Breast epithelium (tissue), 4 donors: Measurements from ENCODE around the gene CTDSPL. TPM values are rescaled to one million over a fixed set of nuclear protein-coding genes. Genes with fewer than 3 reads are reported as not detected.

ENCODE experiments used
- DNase-seq, 2 donors: peaks; one replicate each; pipeline ENCODE4 v3.0.0-alpha.2; 2019; ENCODE audit warnings: low spot score in 2 of 2
- H3K27ac ChIP-seq, 2 donors: fragments of 200-600 bp; sonication (generic) in 1 of 2; one replicate each; pipeline ENCODE4 v1.5.1; 2016 to 2019; ENCODE audit warnings: mild to moderate bottlenecking in 1 of 2
- H3K27me3 ChIP-seq, 2 donors: fragments of 200-600 bp; sonication (generic) in 1 of 2; one replicate each; pipeline versions ENCODE4 v1.5.1 to v1.6.0; 2017 to 2019; ENCODE audit warnings: control low read depth in 1 of 2, mild to moderate bottlenecking in 1 of 2
- H3K36me3 ChIP-seq: fragments of 200-600 bp; one replicate; pipeline ENCODE4 v1.5.1; 2019
- H3K4me1 ChIP-seq, 2 donors: fragments of 200-600 bp; sonication (generic); one replicate each; pipeline ENCODE4 v1.5.1; 2016 to 2019; ENCODE audit warnings: control low read depth in 1 of 2
- H3K4me3 ChIP-seq, 3 donors: fragments of 200-600 bp; sonication (generic); 1 replicate in 2 of 3; 2 replicates in 1 of 3; pipeline ENCODE4 v1.5.1; 2016 to 2019; ENCODE audit warnings: mild to moderate bottlenecking in 3 of 3, moderate library complexity in 2 of 3
- H3K9me3 ChIP-seq, 2 donors: fragments of 200-600 bp; sonication (generic) in 1 of 2; one replicate each; pipeline ENCODE4 v1.5.1; 2016 to 2019; ENCODE audit warnings: control low read depth in 1 of 2
- CTCF ChIP-seq, 3 donors: fragments of 450-650 bp; IDR thresholded peaks; one replicate each; pipeline ENCODE4 v1.5.1; 2016 to 2017; ENCODE audit warnings: antibody characterized with exemption in 3 of 3, mild to moderate bottlenecking in 3 of 3, moderate library complexity in 3 of 3
- POLR2A ChIP-seq: fragments of 450-650 bp; IDR thresholded peaks from one replicate; pipeline ENCODE4 v1.6.1; 2016; ENCODE audit warnings: antibody characterized with exemption, mild to moderate bottlenecking, moderate library complexity
- POLR2AphosphoS5 ChIP-seq, 3 donors: sonication (generic); formaldehyde crosslinking; IDR thresholded peaks; one replicate each; pipeline ENCODE4 v1.6.1; 2017; ENCODE audit warnings: antibody characterized with exemption in 3 of 3
- intact Hi-C: fragments of 100-400 bp; cut with DNase I; formaldehyde crosslinking; loops from one replicate; pipeline ENCODE4 v1.15.1; 2023; ENCODE audit warnings: low total_unique reads
- total RNA-seq, 3 donors: library from RNA; depleted of rRNA; stranded (reverse); fragments of >200 nt; gene quantifications; one replicate each; pipeline ENCODE4 v1.1.0, GENCODE V29; 2016

The CTDSPL gene
- total RNA-seq, 3 donors from 2014 or later, result 40.0 to 80.8 (median 63.1) TPM

DNA sequence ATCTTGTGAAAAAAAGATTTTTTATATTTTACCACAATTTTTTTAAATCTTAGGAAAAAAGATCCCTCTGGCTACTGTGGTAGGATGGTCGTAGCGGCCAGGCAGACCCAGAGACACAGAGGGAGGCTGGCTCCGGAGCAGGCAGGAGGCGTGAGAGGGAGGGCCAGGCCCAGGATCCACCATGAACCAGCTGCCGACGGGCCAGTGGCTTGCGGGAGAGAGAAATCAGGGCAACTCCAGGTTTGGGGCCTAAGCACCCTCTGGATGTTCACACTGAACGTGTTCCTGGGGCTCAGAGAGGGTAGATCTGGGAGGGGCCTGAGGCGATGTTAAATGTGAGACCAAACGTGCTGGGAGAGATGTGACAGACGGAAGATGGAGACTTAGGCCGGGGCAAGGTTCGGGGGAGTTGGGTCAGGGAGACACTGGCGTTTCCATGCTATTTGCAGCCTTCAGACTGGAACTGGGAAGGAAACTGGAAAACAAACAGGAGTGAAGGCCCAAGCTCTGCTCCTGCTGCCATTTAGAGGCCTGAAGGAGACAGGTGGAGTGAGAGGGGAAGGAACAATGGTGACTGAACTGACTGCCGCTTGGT, 127.3 kb downstream of the CTDSPL start:
- Histone ChIP-seq H3K4me1 (no peaks in the 10 kb centered on the region), H3K4me3 (no peak overlapping the region), H3K9me3 (no peaks in the 10 kb centered on the region), H3K27ac (no peak overlapping the region), H3K36me3 (no peaks in the 10 kb centered on the region), H3K27me3 (no peaks in the 10 kb centered on the region)
- DNase-seq, result no peak
- TF ChIP-seq POLR2A, result no peak
- intact Hi-C loops, result no loop called here

GRCh38 chr3:37989821-37990480, 128.3 kb downstream of the CTDSPL start:
- Histone ChIP-seq H3K27ac (no peak overlapping the region), H3K4me1 (peaks cover 0 to 3% of the 10 kb centered on the region in 2 donors), H3K36me3 (no peaks in the 10 kb centered on the region), H3K4me3 (no peak overlapping the region), H3K9me3 (no peaks in the 10 kb centered on the region), H3K27me3 (no peaks in the 10 kb centered on the region)
- intact Hi-C loops, result no loop called here
- TF ChIP-seq POLR2A (no peak), POLR2AphosphoS5 (IDR thresholded peaks at IDR 0.05) (no peak), CTCF (IDR thresholded peaks at IDR 0.05) (no peak)
- no peak for DNase-seq

DNA sequence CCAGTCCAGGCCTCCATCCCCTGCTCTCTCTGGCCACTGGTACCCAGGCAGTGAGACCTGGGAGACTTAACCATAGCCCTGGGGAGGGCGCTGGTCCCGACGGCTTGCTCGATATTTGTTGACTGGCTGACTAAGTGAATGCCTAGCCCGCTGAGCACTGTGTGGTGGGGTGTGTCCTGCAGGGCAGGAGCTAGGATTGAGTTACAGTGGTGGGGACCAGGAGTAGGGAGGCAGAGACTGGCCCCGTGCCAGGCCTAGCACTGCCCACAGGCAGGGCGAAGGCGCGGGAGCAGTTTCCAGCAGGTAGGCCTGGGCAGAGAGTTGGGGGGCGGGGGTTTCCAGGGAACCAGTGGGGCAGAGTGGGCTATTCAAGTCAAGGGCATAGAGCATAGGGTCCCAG, 128.8 kb downstream of the CTDSPL start, which contains the start of gene VILL:
Gene VILL, plus strand, starts transcription at position 260 of the 400 bp plus-strand sequence. CDS start 2,887 bp downstream, outside the sequence.
- H3K9me3 ChIP-seq, result no peaks in the 10 kb centered on the region
- DNase-seq, result no peak
- peaks cover 0 to 3% of the 10 kb centered on the region in 2 donors for H3K4me1 ChIP-seq
- H3K36me3 ChIP-seq, result no peaks in the 10 kb centered on the region
- intact Hi-C loops, result no loop called here
- TF ChIP-seq POLR2AphosphoS5 (IDR thresholded peaks at IDR 0.05), result no peak
- TF ChIP-seq POLR2A, result no peak
- no peak for TF ChIP-seq CTCF (IDR thresholded peaks at IDR 0.05)
- no peak within 1 kb of the TSS for H3K27ac ChIP-seq
- H3K4me3 ChIP-seq, result no peak within 1 kb of the TSS
- H3K27me3 ChIP-seq, result no peaks in the 10 kb centered on the region

DNA sequence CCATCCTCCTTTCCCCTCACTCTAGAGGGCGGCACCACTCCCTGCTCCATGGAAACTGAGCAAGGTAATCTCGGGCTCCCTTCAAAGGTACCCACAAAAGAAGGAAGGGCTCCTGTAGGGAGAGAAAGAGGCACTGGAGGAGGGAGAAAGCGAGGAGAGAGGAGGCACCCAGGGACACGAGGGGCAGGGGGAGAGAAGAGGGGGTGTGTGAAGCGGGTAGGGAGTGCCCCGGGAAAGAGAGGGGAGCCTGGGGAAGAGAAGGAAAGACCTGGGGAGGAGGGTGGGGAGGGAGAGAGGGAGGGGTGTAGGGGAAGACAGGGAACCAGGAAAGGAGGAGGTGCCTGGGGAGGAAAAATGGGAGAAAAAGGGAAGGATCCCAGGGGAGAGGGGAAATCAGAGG, 129.4 kb downstream of the CTDSPL start:
- H3K4me1 ChIP-seq, result peaks cover 0 to 3% of the 10 kb centered on the region in 2 donors
- intact Hi-C loops, result no loop called here
- no peaks in the 10 kb centered on the region for H3K27me3 ChIP-seq
- H3K36me3 ChIP-seq, result no peaks in the 10 kb centered on the region
- DNase-seq, result no peak
- no peak for TF ChIP-seq CTCF (IDR thresholded peaks at IDR 0.05)
- no peaks in the 10 kb centered on the region for H3K9me3 ChIP-seq
- no peak overlapping the region for H3K4me3 ChIP-seq
- no peak overlapping the region for H3K27ac ChIP-seq

- no peak for TF ChIP-seq POLR2A
- TF ChIP-seq CTCF (IDR thresholded peaks at IDR 0.05), result no peak
- no peak for TF ChIP-seq POLR2AphosphoS5 (IDR thresholded peaks at IDR 0.05)
- H3K36me3 ChIP-seq, result no peaks in the 10 kb centered on the region
- peaks cover 0 to 3% of the 10 kb centered on the region in 2 donors for H3K4me1 ChIP-seq
- H3K9me3 ChIP-seq, result no peaks in the 10 kb centered on the region
- no peaks in the 10 kb centered on the region for H3K27me3 ChIP-seq
- H3K4me3 ChIP-seq, result no peak overlapping the region
- no peak overlapping the region for H3K27ac ChIP-seq
- DNase-seq, result no peak
- intact Hi-C loops, result no loop called here
Measured at GRCh38 chr3:37991823-37992222, 130.1 kb downstream of the CTDSPL start.
